Immature natural killer cell (primary cell): ENCODE data around the gene GABARAPL2. TPM values are rescaled to one million over a fixed set of nuclear protein-coding genes. Genes with fewer than 3 reads are reported as not detected.

Source experiments
- DNase-seq, 3 donors: peaks; one replicate each; pipeline ENCODE4 v3.0.0; 2022; ENCODE audit warnings: mixed read lengths in 1 of 3
- H3K27ac Mint-ChIP-seq, 6 donors: one replicate each; pipeline ENCODE4 v1.8.0; 2020; ENCODE audit warnings: mixed read lengths in 6 of 6, mild to moderate bottlenecking in 5 of 6, inconsistent platforms in 4 of 6, moderate library complexity in 3 of 6
- H3K27me3 Mint-ChIP-seq, 3 donors: one replicate each; pipeline ENCODE4 v1.8.0; 2020 to 2021; ENCODE audit warnings: low read depth in 3 of 3, mild to moderate bottlenecking in 3 of 3, mixed read lengths in 3 of 3, moderate library complexity in 3 of 3, inconsistent platforms in 1 of 3
- H3K36me3 Mint-ChIP-seq, 3 donors: one replicate each; pipeline ENCODE4 v1.8.0; 2020; ENCODE audit warnings: mixed read lengths in 3 of 3, inconsistent platforms in 2 of 3, mild to moderate bottlenecking in 2 of 3
- H3K4me1 Mint-ChIP-seq, 2 donors: one replicate each; pipeline ENCODE4 v1.8.0; 2020; ENCODE audit warnings: inconsistent platforms in 2 of 2, mild to moderate bottlenecking in 2 of 2, mixed read lengths in 2 of 2, moderate library complexity in 1 of 2
- H3K4me3 Mint-ChIP-seq, 5 donors: one replicate each; pipeline ENCODE4 v1.8.0; 2020; ENCODE audit warnings: mild to moderate bottlenecking in 5 of 5, mixed read lengths in 5 of 5, inconsistent platforms in 3 of 5, moderate library complexity in 3 of 5
- H3K9me3 Mint-ChIP-seq, 6 donors: one replicate each; pipeline ENCODE4 v1.8.0; 2020; ENCODE audit warnings: mild to moderate bottlenecking in 6 of 6, mixed read lengths in 6 of 6, inconsistent platforms in 4 of 6, moderate library complexity in 3 of 6
- polyA plus RNA-seq, 3 donors: library from polyadenylated mRNA; unstranded; fragments of 300-500 nt; fragmentation: Illumina TruSeq; gene quantifications; one replicate each; pipeline ENCODE4 v1.2.3, GENCODE V29; 2021

GABARAPL2 gene
- polyA plus RNA-seq = 100 to 1,000 TPM; 204 to 272 (median 269) TPM

- Mint-ChIP-seq H3K9me3 (no peaks in the 10 kb centered on the region), H3K27me3 (peaks cover 5 to 15% (median 8%) of the 10 kb centered on the region in 3 donors), H3K27ac (peak within 1 kb of the TSS; percentile 78 to 99 (median 97)), H3K4me3 (peak within 1 kb of the TSS; percentile 89 to 100 (median 96)), H3K4me1 (peaks cover 33 to 47% of the 10 kb centered on the region in 2 donors), H3K36me3 (peaks cover 0 to under 1% (median 0%) of the 10 kb centered on the region in 3 donors)
- DNase-seq = peak; percentile 91 to 92 (median 92)
Measured at GRCh38 chr16:75566040-75566757, at the start of gene GABARAPL2. GABARAPL2 (plus strand) TSS chr16:75566379; CDS start chr16:75566487, 108 bp downstream.

- Mint-ChIP-seq H3K27me3 (peaks cover 5% of the 10 kb centered on the region in 3 donors), H3K4me1 (peaks cover 15 to 16% of the 10 kb centered on the region in 2 donors), H3K9me3 (no peaks in the 10 kb centered on the region), H3K27ac (no peak overlapping the region), H3K4me3 (no peak overlapping the region), H3K36me3 (no peaks in the 10 kb centered on the region)
- DNase-seq = no peak
Measured at GRCh38 chr16:75519175-75519574, 47.0 kb upstream of the GABARAPL2 start.

- no peaks in the 10 kb centered on the region for H3K4me1 Mint-ChIP-seq
- DNase-seq = no peak
- no peaks in the 10 kb centered on the region for H3K9me3 Mint-ChIP-seq
- H3K36me3 Mint-ChIP-seq = no peaks in the 10 kb centered on the region
- H3K27ac Mint-ChIP-seq = no peak overlapping the region
- no peak overlapping the region for H3K4me3 Mint-ChIP-seq
- peaks cover 0 to 3% (median 2%) of the 10 kb centered on the region in 3 donors for H3K27me3 Mint-ChIP-seq
Measured at GRCh38 chr16:75526032-75526790, 40.0 kb upstream of the GABARAPL2 start.

- H3K4me1 Mint-ChIP-seq = no peaks in the 10 kb centered on the region
- H3K27ac Mint-ChIP-seq = no peak overlapping the region
- no peak for DNase-seq
- no peak overlapping the region for H3K4me3 Mint-ChIP-seq
- H3K27me3 Mint-ChIP-seq = peaks cover 0 to 5% (median 3%) of the 10 kb centered on the region in 3 donors
- no peaks in the 10 kb centered on the region for H3K9me3 Mint-ChIP-seq
- H3K36me3 Mint-ChIP-seq = no peaks in the 10 kb centered on the region
Measured at GRCh38 chr16:75527825-75528299, 38.3 kb upstream of the GABARAPL2 start.

- no peak for DNase-seq
- Mint-ChIP-seq H3K27ac (no peak overlapping the region), H3K4me3 (no peak overlapping the region), H3K4me1 (no peaks in the 10 kb centered on the region), H3K9me3 (no peaks in the 10 kb centered on the region), H3K27me3 (peaks cover 0 to 5% (median 3%) of the 10 kb centered on the region in 3 donors), H3K36me3 (no peaks in the 10 kb centered on the region)
Measured at GRCh38 chr16:75529056-75529905, 36.9 kb upstream of the GABARAPL2 start.

- no peak overlapping the region for H3K27ac Mint-ChIP-seq
- H3K27me3 Mint-ChIP-seq = peaks cover 0 to 5% (median 3%) of the 10 kb centered on the region in 3 donors
- no peak for DNase-seq
Measured at GRCh38 chr16:75529959-75530358, 36.2 kb upstream of the GABARAPL2 start.

GRCh38 chr16:75532142-75532765, 33.9 kb upstream of the GABARAPL2 start:
- DNase-seq = no peak
- Mint-ChIP-seq H3K36me3 (no peaks in the 10 kb centered on the region), H3K4me3 (no peak overlapping the region), H3K27me3 (peaks cover 0 to 5% (median 0%) of the 10 kb centered on the region in 3 donors), H3K9me3 (no peaks in the 10 kb centered on the region), H3K27ac (no peak overlapping the region), H3K4me1 (no peaks in the 10 kb centered on the region)

More at GRCh38 chr16:75529959-75530358, 36.2 kb upstream of the GABARAPL2 start:
- Mint-ChIP-seq H3K4me3 (no peak overlapping the region), H3K36me3 (no peaks in the 10 kb centered on the region), H3K4me1 (no peaks in the 10 kb centered on the region), H3K9me3 (no peaks in the 10 kb centered on the region)

- no peak overlapping the region for H3K27ac Mint-ChIP-seq
- no peak overlapping the region for H3K4me3 Mint-ChIP-seq
- H3K27me3 Mint-ChIP-seq = peaks cover 0 to 5% (median 0%) of the 10 kb centered on the region in 3 donors
- H3K9me3 Mint-ChIP-seq = no peaks in the 10 kb centered on the region
- no peak for DNase-seq
- no peaks in the 10 kb centered on the region for H3K4me1 Mint-ChIP-seq
- H3K36me3 Mint-ChIP-seq = no peaks in the 10 kb centered on the region
Measured at GRCh38 chr16:75532791-75533190, 33.4 kb upstream of the GABARAPL2 start.

- H3K4me3 Mint-ChIP-seq = no peak overlapping the region
Measured at GRCh38 chr16:75534560-75535205, 31.5 kb upstream of the GABARAPL2 start.

GRCh38 chr16:75535211-75535843, 30.9 kb upstream of the GABARAPL2 start:
- H3K4me3 Mint-ChIP-seq = no peak overlapping the region
- no peak for DNase-seq
- H3K27me3 Mint-ChIP-seq = peaks cover 0 to 5% (median 0%) of the 10 kb centered on the region in 3 donors
- H3K27ac Mint-ChIP-seq = no peak overlapping the region
- no peaks in the 10 kb centered on the region for H3K36me3 Mint-ChIP-seq
- no peaks in the 10 kb centered on the region for H3K9me3 Mint-ChIP-seq
- no peaks in the 10 kb centered on the region for H3K4me1 Mint-ChIP-seq

More at GRCh38 chr16:75534560-75535205, 31.5 kb upstream of the GABARAPL2 start:
- no peak overlapping the region for H3K27ac Mint-ChIP-seq
- H3K36me3 Mint-ChIP-seq = no peaks in the 10 kb centered on the region
- H3K9me3 Mint-ChIP-seq = no peaks in the 10 kb centered on the region
- no peak for DNase-seq
- H3K4me1 Mint-ChIP-seq = no peaks in the 10 kb centered on the region
- H3K27me3 Mint-ChIP-seq = peaks cover 0 to 5% (median 0%) of the 10 kb centered on the region in 3 donors

GRCh38 chr16:75535901-75536300, 30.3 kb upstream of the GABARAPL2 start, which contains the start of gene CHST5:
CHST5 (minus strand) TSS chr16:75536108; CDS start chr16:75530384, 5,724 bp downstream.
- DNase-seq = no peak
- H3K9me3 Mint-ChIP-seq = no peaks in the 10 kb centered on the region
- peaks cover 0 to 3% (median 0%) of the 10 kb centered on the region in 3 donors for H3K27me3 Mint-ChIP-seq
- H3K4me1 Mint-ChIP-seq = no peaks in the 10 kb centered on the region
- H3K36me3 Mint-ChIP-seq = no peaks in the 10 kb centered on the region
- no peak within 1 kb of the TSS for H3K27ac Mint-ChIP-seq
- no peak within 1 kb of the TSS for H3K4me3 Mint-ChIP-seq

- Mint-ChIP-seq H3K4me1 (no peaks in the 10 kb centered on the region), H3K27ac (no peak overlapping the region), H3K9me3 (no peaks in the 10 kb centered on the region), H3K4me3 (no peak overlapping the region), H3K36me3 (no peaks in the 10 kb centered on the region), H3K27me3 (no peaks in the 10 kb centered on the region)
- no peak for DNase-seq
Measured at GRCh38 chr16:75537776-75538175, 28.4 kb upstream of the GABARAPL2 start.
